Measurements from ENCODE around the gene PTPRD.

- TF ChIP-seq, protein P1, sequence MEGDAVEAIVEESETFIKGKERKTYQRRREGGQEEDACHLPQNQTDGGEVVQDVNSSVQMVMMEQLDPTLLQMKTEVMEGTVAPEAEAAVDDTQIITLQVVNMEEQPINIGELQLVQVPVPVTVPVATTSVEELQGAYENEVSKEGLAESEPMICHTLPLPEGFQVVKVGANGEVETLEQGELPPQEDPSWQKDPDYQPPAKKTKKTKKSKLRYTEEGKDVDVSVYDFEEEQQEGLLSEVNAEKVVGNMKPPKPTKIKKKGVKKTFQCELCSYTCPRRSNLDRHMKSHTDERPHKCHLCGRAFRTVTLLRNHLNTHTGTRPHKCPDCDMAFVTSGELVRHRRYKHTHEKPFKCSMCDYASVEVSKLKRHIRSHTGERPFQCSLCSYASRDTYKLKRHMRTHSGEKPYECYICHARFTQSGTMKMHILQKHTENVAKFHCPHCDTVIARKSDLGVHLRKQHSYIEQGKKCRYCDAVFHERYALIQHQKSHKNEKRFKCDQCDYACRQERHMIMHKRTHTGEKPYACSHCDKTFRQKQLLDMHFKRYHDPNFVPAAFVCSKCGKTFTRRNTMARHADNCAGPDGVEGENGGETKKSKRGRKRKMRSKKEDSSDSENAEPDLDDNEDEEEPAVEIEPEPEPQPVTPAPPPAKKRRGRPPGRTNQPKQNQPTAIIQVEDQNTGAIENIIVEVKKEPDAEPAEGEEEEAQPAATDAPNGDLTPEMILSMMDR (IDR thresholded peaks at IDR 0.05 in 8 of 11, conservative IDR thresholded peaks at IDR 0.05 in 3 of 11): no peak
- no peak for TF ChIP-seq POLR2A (IDR thresholded peaks at IDR 0.05)
Observed at GRCh38 chr9:10008101-10008799, 604.6 kb downstream of the PTPRD start.
